Measurements from ENCODE around the gene NDUFAF4. TPM values are rescaled to one million over a fixed set of nuclear protein-coding genes. Genes with fewer than 3 reads are reported as not detected.

Gene NDUFAF4
- total and polyA plus RNA-seq, 10 of the 15 experiments (the other 5 are each of a cell fraction or from before 2014, with no cell fraction given), result 26.9 to 188 (median 76.9) TPM

DNA sequence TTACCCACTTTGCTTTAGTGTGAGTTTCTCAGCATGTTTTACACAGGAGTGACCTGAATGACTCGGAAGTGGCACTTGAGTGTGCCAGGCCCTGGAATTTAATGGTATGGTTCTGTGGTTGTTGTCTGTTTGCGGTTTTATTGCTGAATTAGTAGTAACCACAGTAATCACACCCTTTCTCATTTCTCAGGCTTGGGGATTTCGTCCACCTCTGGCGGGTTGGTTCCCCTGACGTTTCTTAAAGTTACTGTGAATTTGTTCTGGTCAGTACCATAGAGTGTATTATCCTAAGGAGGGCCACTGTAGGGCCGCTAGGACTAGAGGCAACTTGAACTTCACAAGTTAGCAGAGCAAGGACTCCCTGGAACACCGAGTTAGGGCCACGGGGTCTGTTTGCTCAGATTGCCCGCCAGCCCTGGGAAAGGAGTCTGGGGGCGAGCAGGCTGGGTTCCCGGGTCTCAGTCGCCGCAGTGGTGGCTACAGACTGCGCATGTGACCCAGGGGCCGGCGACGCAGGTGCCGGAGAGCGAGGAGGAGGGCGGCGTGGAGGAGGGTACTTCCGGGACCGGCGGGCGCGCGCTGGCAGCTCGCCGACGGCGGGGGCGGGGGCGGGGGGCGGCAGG is 26.3 kb upstream of the NDUFAF4 start (continued):
- TF ChIP-seq MLLT1 (IDR thresholded peaks at IDR 0.05), result peak; percentile 61; the same call in 1 of the 2 replicates
- no peak for TF ChIP-seq CHD1 (IDR thresholded peaks at IDR 0.05; ENCODE audit: low read depth, low read length)
- TF ChIP-seq HCFC1 (IDR thresholded peaks at IDR 0.05; ENCODE audit: low read length), result no peak
- TF ChIP-seq IKZF1 (conservative IDR thresholded peaks at IDR 0.05), result peak; percentile 21; the same call in 1 of the 2 replicates
- TF ChIP-seq RAD51 (IDR thresholded peaks at IDR 0.05), result peak; percentile 59; the same call in 1 of the 2 replicates
- no peak for TF ChIP-seq HDGF (IDR thresholded peaks at IDR 0.05)
- TF ChIP-seq POLR2AphosphoS5 (IDR thresholded peaks at IDR 0.05; ENCODE audit: low read length), result peak; percentile 65; the same call in 1 of the 2 replicates
- TF ChIP-seq, protein P1, sequence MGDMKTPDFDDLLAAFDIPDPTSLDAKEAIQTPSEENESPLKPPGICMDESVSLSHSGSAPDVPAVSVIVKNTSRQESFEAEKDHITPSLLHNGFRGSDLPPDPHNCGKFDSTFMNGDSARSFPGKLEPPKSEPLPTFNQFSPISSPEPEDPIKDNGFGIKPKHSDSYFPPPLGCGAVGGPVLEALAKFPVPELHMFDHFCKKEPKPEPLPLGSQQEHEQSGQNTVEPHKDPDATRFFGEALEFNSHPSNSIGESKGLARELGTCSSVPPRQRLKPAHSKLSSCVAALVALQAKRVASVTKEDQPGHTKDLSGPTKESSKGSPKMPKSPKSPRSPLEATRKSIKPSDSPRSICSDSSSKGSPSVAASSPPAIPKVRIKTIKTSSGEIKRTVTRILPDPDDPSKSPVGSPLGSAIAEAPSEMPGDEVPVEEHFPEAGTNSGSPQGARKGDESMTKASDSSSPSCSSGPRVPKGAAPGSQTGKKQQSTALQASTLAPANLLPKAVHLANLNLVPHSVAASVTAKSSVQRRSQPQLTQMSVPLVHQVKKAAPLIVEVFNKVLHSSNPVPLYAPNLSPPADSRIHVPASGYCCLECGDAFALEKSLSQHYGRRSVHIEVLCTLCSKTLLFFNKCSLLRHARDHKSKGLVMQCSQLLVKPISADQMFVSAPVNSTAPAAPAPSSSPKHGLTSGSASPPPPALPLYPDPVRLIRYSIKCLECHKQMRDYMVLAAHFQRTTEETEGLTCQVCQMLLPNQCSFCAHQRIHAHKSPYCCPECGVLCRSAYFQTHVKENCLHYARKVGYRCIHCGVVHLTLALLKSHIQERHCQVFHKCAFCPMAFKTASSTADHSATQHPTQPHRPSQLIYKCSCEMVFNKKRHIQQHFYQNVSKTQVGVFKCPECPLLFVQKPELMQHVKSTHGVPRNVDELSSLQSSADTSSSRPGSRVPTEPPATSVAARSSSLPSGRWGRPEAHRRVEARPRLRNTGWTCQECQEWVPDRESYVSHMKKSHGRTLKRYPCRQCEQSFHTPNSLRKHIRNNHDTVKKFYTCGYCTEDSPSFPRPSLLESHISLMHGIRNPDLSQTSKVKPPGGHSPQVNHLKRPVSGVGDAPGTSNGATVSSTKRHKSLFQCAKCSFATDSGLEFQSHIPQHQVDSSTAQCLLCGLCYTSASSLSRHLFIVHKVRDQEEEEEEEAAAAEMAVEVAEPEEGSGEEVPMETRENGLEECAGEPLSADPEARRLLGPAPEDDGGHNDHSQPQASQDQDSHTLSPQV (IDR thresholded peaks at IDR 0.05), result no peak
- 0 out of 2 replicates have a peak, but pooled peaks have one; percentile 40 for TF ChIP-seq SMARCA5 (IDR thresholded peaks at IDR 0.05)
- no peak for TF ChIP-seq RELB (IDR thresholded peaks at IDR 0.05; ENCODE audit: low read depth)
- TF ChIP-seq, protein P2, sequence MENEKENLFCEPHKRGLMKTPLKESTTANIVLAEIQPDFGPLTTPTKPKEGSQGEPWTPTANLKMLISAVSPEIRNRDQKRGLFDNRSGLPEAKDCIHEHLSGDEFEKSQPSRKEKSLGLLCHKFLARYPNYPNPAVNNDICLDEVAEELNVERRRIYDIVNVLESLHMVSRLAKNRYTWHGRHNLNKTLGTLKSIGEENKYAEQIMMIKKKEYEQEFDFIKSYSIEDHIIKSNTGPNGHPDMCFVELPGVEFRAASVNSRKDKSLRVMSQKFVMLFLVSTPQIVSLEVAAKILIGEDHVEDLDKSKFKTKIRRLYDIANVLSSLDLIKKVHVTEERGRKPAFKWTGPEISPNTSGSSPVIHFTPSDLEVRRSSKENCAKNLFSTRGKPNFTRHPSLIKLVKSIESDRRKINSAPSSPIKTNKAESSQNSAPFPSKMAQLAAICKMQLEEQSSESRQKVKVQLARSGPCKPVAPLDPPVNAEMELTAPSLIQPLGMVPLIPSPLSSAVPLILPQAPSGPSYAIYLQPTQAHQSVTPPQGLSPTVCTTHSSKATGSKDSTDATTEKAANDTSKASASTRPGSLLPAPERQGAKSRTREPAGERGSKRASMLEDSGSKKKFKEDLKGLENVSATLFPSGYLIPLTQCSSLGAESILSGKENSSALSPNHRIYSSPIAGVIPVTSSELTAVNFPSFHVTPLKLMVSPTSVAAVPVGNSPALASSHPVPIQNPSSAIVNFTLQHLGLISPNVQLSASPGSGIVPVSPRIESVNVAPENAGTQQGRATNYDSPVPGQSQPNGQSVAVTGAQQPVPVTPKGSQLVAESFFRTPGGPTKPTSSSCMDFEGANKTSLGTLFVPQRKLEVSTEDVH (IDR thresholded peaks at IDR 0.05; ENCODE audit: low read depth, partially characterized antibody), result no peak
- no peak for TF ChIP-seq PRDM15 (CRISPR knock-in tag; IDR thresholded peaks at IDR 0.05)

Data from GM12878 (cell line).